Neural cell (in vitro differentiated cells): ENCODE data around the gene NDOR1.

Source experiments
- CTCF ChIP-seq: fragments of 450-650 bp; IDR thresholded peaks from 2 replicates; pipeline ENCODE4 v1.5.1; 2014; ENCODE audit warnings: antibody characterized with exemption, mild to moderate bottlenecking, moderate library complexity; ENCODE audit not compliant: poor library complexity, severe bottlenecking
- EP300 ChIP-seq: fragments of 450-650 bp; conservative IDR thresholded peaks from 2 replicates; pipeline ENCODE4 v1.6.1; 2014; ENCODE audit warnings: antibody characterized with exemption, mild to moderate bottlenecking, moderate library complexity; ENCODE audit not compliant: poor library complexity, severe bottlenecking
- EZH2 ChIP-seq: fragments of 200-600, 300-800 bp; shearing (Covaris generic), sonication (generic); IDR thresholded peaks from 2 replicates; pipeline ENCODE4 v1.6.1; 2014; ENCODE audit warnings: antibody characterized with exemption, low read length, borderline replicate concordance, mild to moderate bottlenecking; ENCODE audit not compliant: insufficient read depth, poor library complexity, severe bottlenecking
- POLR2AphosphoS5 ChIP-seq: IDR thresholded peaks from 2 replicates; pipeline ENCODE4 v1.6.1; 2012
- RAD21 ChIP-seq: fragments of 450-650 bp; conservative IDR thresholded peaks from 2 replicates; pipeline ENCODE4 v1.6.1; 2014; ENCODE audit warnings: antibody characterized with exemption, mild to moderate bottlenecking, moderate library complexity
- SMC3 ChIP-seq: fragments of 450-650 bp; conservative IDR thresholded peaks from 2 replicates; pipeline ENCODE4 v1.6.1; 2014; ENCODE audit warnings: antibody characterized with exemption, mild to moderate bottlenecking, moderate library complexity; ENCODE audit not compliant: poor library complexity

GRCh38 chr9:137157618-137158415 lies 47.7 kb upstream of the NDOR1 start:
- TF ChIP-seq RAD21 (no peak), CTCF (no peak), POLR2AphosphoS5 (no peak), SMC3 (no peak), EP300 (no peak), EZH2 (no peak)
